ENCODE results near the gene GOLGA6A.
"Not testable (repeated sequence)": the region's sequence is repeated elsewhere in the genome, so short reads cannot be mapped to it uniquely, and the experiment has no call there.

Gene GOLGA6A

DNA sequence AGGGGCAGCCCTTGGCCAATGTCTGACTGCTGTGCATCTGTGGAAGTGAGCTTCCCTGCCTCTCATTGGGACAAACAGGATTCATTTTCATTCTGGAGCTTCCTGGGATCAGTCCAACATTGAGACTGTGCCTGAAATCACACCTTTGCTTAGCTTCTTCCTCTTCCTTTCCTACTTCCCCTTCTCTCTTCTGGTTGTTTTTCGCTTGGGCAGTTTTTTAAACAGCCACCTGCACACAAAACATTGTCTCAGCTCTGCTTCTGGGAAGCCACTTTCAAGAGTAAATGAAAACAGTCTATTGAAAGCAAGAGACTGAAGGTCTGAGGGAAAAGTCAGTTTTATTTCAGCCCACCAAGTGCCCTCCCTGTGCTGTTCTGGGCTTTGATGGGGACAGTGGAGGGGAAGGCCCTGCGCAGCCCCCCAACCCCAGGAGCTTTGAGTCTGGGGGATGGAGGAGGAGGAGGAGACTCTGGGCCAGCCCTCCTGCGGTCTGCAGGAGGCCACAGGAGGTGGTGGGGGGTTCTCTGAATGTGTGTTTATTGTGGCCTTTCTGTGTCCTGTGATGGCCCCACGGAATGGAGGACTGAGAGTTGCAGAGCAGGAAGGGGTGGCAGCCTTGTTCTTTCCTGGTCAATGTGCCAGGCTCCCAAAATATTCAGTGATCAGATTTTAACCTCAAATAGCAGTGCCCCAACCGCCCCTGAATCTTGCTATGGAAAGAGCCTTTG is 40.2 kb upstream of the GOLGA6A start:
- TF ChIP-seq, protein P1, sequence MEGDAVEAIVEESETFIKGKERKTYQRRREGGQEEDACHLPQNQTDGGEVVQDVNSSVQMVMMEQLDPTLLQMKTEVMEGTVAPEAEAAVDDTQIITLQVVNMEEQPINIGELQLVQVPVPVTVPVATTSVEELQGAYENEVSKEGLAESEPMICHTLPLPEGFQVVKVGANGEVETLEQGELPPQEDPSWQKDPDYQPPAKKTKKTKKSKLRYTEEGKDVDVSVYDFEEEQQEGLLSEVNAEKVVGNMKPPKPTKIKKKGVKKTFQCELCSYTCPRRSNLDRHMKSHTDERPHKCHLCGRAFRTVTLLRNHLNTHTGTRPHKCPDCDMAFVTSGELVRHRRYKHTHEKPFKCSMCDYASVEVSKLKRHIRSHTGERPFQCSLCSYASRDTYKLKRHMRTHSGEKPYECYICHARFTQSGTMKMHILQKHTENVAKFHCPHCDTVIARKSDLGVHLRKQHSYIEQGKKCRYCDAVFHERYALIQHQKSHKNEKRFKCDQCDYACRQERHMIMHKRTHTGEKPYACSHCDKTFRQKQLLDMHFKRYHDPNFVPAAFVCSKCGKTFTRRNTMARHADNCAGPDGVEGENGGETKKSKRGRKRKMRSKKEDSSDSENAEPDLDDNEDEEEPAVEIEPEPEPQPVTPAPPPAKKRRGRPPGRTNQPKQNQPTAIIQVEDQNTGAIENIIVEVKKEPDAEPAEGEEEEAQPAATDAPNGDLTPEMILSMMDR (IDR thresholded peaks at IDR 0.05; ENCODE audit: control insufficient read depth, insufficient read depth, low read depth, low read length, missing control alignments), result no peak
- H3K4me3 ChIP-seq (ENCODE audit: control insufficient read depth, low read depth, low read length), result no peak overlapping the region
- DNase-seq (ENCODE audit: low read depth), result no peak

DNA sequence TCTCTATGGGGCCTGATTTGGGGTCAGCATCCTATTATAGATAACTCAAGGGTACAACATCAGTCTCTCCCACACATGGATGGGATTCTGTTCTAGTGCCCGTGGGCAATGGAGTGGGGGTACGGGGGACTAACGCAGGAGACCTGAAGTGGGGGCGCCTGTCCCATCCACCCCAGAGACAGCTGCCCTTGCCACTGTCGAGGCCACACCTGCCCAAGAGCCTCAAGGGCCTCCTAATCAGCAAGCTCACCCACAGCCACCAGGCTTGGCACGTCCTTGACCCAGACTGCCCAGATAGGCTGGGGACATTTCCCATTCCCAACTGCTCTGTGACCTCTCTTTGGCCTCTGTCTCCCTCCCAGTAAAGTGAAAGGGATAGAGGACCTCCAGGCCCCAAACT is 39.5 kb upstream of the GOLGA6A start:
- H3K4me3 ChIP-seq (ENCODE audit: control insufficient read depth, low read depth, low read length), result no peak overlapping the region
- TF ChIP-seq, protein P1 (IDR thresholded peaks at IDR 0.05; ENCODE audit: control insufficient read depth, insufficient read depth, low read depth, low read length, missing control alignments), result no peak
- DNase-seq (ENCODE audit: low read depth), result no peak

DNA sequence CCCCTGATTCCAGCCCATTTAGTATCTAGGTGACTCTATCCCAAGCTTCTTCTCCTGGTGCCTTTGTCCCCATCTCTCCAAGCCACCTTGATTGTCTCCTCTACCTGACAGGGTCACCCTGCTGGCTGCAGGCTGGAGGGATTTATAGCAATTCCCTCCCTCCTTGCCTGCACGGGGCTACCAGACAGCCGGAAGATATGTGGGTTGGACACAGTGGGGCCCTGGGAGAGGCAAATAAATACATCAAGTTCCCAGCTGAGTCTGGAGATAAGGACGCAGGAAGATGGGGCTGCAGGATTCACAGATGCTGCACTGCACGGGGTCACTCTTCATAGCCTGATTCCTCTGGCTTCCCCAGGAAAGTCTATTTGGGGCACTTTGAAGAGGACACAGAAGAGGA is 38.7 kb upstream of the GOLGA6A start:
- TF ChIP-seq, protein P1 (IDR thresholded peaks at IDR 0.05; ENCODE audit: control insufficient read depth, insufficient read depth, low read depth, low read length, missing control alignments), result no peak
- H3K4me3 ChIP-seq (ENCODE audit: control insufficient read depth, low read depth, low read length), result no peak overlapping the region
- no peak for DNase-seq (ENCODE audit: low read depth)

DNA sequence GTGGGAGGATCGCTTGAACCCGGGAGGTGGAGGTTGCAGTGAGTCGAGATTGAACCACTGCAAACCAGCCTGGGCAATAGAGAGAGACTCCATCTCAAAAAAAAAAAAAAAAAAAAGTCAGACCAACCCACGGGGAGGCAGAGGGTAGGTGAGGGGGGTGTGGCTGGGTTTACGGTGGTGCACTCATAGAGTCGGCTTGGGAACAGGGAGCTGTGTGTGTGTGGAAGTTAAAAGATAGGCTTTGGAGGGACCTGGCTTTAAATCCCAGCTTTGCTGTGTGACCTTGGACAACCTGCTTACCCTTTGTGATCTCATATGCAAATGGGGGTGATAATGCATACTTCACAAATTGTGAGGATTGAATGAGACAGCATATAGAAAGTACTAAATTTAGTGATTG is 38.1 kb upstream of the GOLGA6A start:
- TF ChIP-seq, protein P1 (IDR thresholded peaks at IDR 0.05; ENCODE audit: control insufficient read depth, insufficient read depth, low read depth, low read length, missing control alignments), result no peak
- H3K4me3 ChIP-seq (ENCODE audit: control insufficient read depth, low read depth, low read length), result no peak overlapping the region
- no peak for DNase-seq (ENCODE audit: low read depth)

DNA sequence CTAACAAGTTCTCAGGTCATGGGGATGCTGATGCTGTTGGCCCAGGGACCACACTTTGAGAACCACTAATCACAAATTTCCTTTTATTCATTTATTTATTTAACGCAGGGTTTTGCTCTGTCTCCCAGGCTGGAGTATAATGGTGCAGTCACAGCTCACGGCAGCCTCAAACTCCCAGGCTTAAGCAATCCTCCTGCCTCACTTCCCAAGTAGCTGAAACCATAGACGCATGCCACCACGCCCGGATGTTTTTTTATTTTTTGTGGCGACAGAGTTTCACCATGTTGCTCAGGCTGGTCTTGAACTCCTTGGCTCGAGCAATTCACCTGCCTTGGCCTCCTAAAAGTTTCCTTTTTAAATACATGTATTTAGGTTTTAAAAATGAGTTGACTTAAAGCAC is 27.4 kb upstream of the GOLGA6A start:
- H3K4me3 ChIP-seq (ENCODE audit: control insufficient read depth, low read depth, low read length), result no peak overlapping the region
- DNase-seq (ENCODE audit: low read depth), result no peak

GRCh38 chr15:74108611-74109010 is 26.3 kb upstream of the GOLGA6A start:
- not testable (repeated sequence) for H3K4me3 ChIP-seq (ENCODE audit: control insufficient read depth, low read depth, low read length); DNase-seq (ENCODE audit: low read depth)
- TF ChIP-seq, protein P1 (IDR thresholded peaks at IDR 0.05; ENCODE audit: control insufficient read depth, insufficient read depth, low read depth, low read length, missing control alignments), result peak; percentile 10

More for the DNA sequence above, 27.4 kb upstream of the GOLGA6A start:
- TF ChIP-seq, protein P1 (IDR thresholded peaks at IDR 0.05; ENCODE audit: control insufficient read depth, insufficient read depth, low read depth, low read length, missing control alignments), result no peak

Data from AG09309 (cell line).